ENCODE results near the gene ACIN1. TPM values are rescaled to one million over a fixed set of nuclear protein-coding genes. Genes with fewer than 3 reads are reported as not detected.

Gene ACIN1
- total RNA-seq, 4 donors from 2014 or later: 96.5 to 143 (median 108) TPM

DNA sequence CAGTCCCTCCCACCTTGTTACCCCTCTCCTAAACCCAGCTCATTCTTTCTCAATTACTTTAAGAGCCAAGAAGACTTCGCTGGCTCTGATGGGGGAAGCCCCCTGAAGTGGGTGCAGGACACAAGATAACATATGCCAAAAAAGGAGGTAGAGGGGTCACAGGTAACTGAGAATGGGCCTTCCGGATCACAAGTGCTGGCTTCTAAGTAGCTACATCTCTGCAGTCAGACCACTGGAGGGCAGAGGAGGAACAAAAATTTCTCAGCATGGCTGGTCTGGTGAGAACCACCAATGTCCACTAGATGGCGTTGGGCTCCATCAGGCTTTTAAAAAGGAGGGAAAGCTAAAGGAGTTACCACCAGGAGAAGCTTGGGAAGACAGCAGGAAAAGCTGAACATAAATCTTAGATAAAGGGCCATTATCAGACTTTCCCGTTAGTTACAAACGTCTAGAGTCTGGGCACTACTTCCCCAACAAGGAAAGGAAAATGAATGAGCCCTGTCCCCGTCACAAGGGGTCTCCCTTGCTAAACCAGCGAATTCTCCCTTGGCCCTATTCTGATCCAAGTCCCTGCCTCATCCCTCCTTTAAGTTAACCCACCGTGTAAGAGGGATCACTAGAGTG lies 26.0 kb downstream of the ACIN1 start:
- Histone ChIP-seq H3K4me1 (peaks cover 0 to 45% (median 22%) of the 10 kb centered on the region in 4 donors), H3K4me3 (no peak overlapping the region), H3K27me3 (no peaks in the 10 kb centered on the region), H3K36me3 (peaks cover 5 to 67% (median 21%) of the 10 kb centered on the region in 3 donors), H3K9me3 (no peaks in the 10 kb centered on the region), H3K27ac (peak overlapping the region in 1 of 4 donors; percentile 17)
- 27 to 29% methylated on average over 8 of the region's 8 CpGs for WGBS, 2 donors
- TF ChIP-seq POLR2A (IDR thresholded peaks at IDR 0.05) (no peak), CTCF (IDR thresholded peaks at IDR 0.05) (peak; percentile 93 to 97 (median 95)), EP300 (IDR thresholded peaks at IDR 0.05) (no peak)
- peak; percentile 53 to 89 for DNase-seq (ENCODE audit: low spot score in 2 of 2)

- DNase-seq (ENCODE audit: low spot score in 2 of 2): no peak
- H3K27ac ChIP-seq: peak overlapping the region in 1 of 4 donors; percentile 17
- 72 to 75% methylated on average over 14 of the region's 14 CpGs for WGBS, 2 donors
These were observed 26.8 kb downstream of the ACIN1 start for GRCh38 chr14:23067847-23068788.

DNA sequence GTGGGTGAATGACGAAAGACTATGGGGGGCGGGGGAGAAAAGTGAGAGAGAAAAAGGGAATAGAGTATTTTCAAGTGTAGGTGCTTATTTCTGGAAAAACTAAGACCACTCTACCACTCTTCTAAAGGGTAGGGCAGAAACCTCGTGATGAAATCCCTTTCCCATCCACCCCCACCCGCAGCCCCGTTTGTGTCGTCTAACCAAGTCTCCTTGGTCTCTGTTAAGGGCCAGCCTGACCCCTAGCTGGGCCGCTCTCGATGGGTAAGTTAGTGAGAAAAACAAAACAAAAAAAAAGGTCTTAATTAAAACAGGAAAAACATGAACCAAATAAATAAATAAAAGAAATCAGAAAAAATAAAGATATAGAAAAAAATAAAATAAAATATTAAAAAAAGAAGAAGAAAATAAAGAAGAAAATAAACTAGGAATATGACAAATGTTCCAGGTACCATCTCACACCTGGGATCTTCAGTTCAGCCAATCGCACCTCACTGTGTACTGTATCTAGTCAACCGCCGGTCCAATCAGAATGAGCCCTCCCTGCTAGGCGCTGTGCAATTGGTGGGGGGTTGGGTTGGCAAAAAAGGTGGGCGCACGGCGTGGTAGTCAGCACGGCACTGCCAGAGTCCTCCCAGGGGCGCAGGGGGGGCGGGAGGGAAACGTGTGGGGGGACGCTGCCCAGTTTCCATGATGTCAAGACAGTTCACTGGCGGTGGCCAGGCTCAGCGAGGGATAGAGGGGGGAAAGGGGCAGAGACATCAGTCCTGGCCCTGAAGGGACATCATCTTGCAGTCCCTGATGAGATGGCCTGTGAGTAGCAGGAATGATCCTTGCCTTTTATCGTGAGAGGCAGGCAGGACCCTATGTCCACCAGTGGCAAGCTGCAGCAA lies 27.8 kb downstream of the ACIN1 start:
- Histone ChIP-seq H3K27me3 (no peaks in the 10 kb centered on the region), H3K36me3 (peaks cover 5 to 70% (median 29%) of the 10 kb centered on the region in 3 donors), H3K4me3 (no peak overlapping the region), H3K27ac (no peak overlapping the region), H3K4me1 (peaks cover 0 to 49% (median 21%) of the 10 kb centered on the region in 4 donors), H3K9me3 (no peaks in the 10 kb centered on the region)
- 86 to 87% methylated on average over 23 of the region's 23 CpGs for WGBS, 2 donors
- DNase-seq (ENCODE audit: low spot score in 2 of 2): no peak
- TF ChIP-seq EP300 (IDR thresholded peaks at IDR 0.05) (no peak), CTCF (IDR thresholded peaks at IDR 0.05) (no peak), POLR2A (IDR thresholded peaks at IDR 0.05) (no peak)

More at GRCh38 chr14:23067847-23068788, 26.8 kb downstream of the ACIN1 start:
- Histone ChIP-seq H3K4me1 (peaks cover 0 to 45% (median 22%) of the 10 kb centered on the region in 4 donors), H3K9me3 (no peaks in the 10 kb centered on the region), H3K36me3 (peaks cover 5 to 67% (median 29%) of the 10 kb centered on the region in 3 donors), H3K27me3 (no peaks in the 10 kb centered on the region), H3K4me3 (no peak overlapping the region)
- TF ChIP-seq POLR2A (IDR thresholded peaks at IDR 0.05) (no peak), EP300 (IDR thresholded peaks at IDR 0.05) (no peak), CTCF (IDR thresholded peaks at IDR 0.05) (no peak)

DNA sequence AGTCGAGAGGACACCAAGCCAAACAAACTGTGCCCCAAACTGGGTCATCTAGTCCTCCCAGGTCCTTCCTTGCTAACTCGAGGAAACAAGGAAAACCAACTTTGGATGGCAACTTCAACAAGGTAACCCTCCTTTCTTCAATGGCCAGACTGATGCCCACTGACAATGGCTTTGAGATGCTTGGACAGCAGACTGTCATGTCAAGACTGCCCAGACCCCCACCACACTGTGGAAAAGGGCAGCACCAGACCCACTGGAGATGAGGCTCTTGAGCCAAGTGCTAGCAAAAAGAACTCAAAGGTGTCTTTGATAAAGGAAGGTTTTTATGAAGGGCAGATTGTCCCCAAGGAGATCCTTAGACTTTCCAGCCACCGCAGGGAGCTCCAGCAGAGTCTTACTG lies 28.6 kb downstream of the ACIN1 start:
- TF ChIP-seq POLR2A (IDR thresholded peaks at IDR 0.05) (no peak), CTCF (IDR thresholded peaks at IDR 0.05) (no peak), EP300 (IDR thresholded peaks at IDR 0.05) (no peak)
- peaks cover 5 to 77% (median 29%) of the 10 kb centered on the region in 3 donors for H3K36me3 ChIP-seq
- H3K4me1 ChIP-seq: peaks cover 0 to 45% (median 16%) of the 10 kb centered on the region in 4 donors
- 72 to 82% methylated on average over 3 of the region's 3 CpGs for WGBS, 2 donors
- DNase-seq (ENCODE audit: low spot score in 2 of 2): no peak
- H3K27me3 ChIP-seq: no peaks in the 10 kb centered on the region
- no peak overlapping the region for H3K27ac ChIP-seq
- no peak overlapping the region for H3K4me3 ChIP-seq
- no peaks in the 10 kb centered on the region for H3K9me3 ChIP-seq

All from tibial nerve (tissue), 4 donors.